HuH-7 (cell line): ENCODE measurements around the gene EMSY.
"Not testable (repeated sequence)": the region's sequence is repeated elsewhere in the genome, so short reads cannot be mapped to it uniquely, and the experiment has no call there.

Source experiments
- DNase-seq: peaks from one replicate; pipeline ENCODE4 v3.0.0; 2011; ENCODE audit warnings: low spot score

The EMSY gene

GRCh38 chr11:76444384-76445120, at the start of gene EMSY:
EMSY (plus strand) TSS chr11:76445018; CDS start chr11:76446939, 1,921 bp downstream.
- DNase-seq = peak; percentile 85

- DNase-seq = no peak
Measured at GRCh38 chr11:76395296-76395695, 49.5 kb upstream of the EMSY start.

- DNase-seq = no peak
Measured at GRCh38 chr11:76397383-76397782, 47.4 kb upstream of the EMSY start.

GRCh38 chr11:76400967-76401366, 43.9 kb upstream of the EMSY start:
- no peak for DNase-seq

- DNase-seq = not testable (repeated sequence)
Measured at GRCh38 chr11:76401484-76401883, 43.3 kb upstream of the EMSY start.

- no peak for DNase-seq
Measured at GRCh38 chr11:76406359-76406758, 38.5 kb upstream of the EMSY start.

GRCh38 chr11:76408171-76408965, 36.5 kb upstream of the EMSY start:
- DNase-seq = no peak

GRCh38 chr11:76410851-76411357, 33.9 kb upstream of the EMSY start:
- DNase-seq = no peak

- DNase-seq = no peak
Measured at GRCh38 chr11:76415073-76415472, 29.7 kb upstream of the EMSY start.

GRCh38 chr11:76419896-76420295, 24.9 kb upstream of the EMSY start:
- DNase-seq = peak; percentile 32

- DNase-seq = no peak
Measured at GRCh38 chr11:76424379-76424778, 20.4 kb upstream of the EMSY start.

GRCh38 chr11:76424891-76425290, 19.9 kb upstream of the EMSY start:
- no peak for DNase-seq

- no peak for DNase-seq
Measured at GRCh38 chr11:76426660-76427059, 18.2 kb upstream of the EMSY start.

- DNase-seq = no peak
Measured at GRCh38 chr11:76436020-76436419, 8.8 kb upstream of the EMSY start.

- no peak for DNase-seq
Measured at GRCh38 chr11:76443268-76443980, 1.4 kb upstream of the EMSY start.

- no peak for DNase-seq
Measured at GRCh38 chr11:76444065-76444383, 794 bp upstream of the EMSY start.

- peak; percentile 53 for DNase-seq
Measured at GRCh38 chr11:76445121-76446084, 585 bp downstream of the EMSY start.

GRCh38 chr11:76448506-76448905, 3.7 kb downstream of the EMSY start:
- DNase-seq = no peak

GRCh38 chr11:76453248-76453647, 8.4 kb downstream of the EMSY start:
- DNase-seq = peak; percentile 9

GRCh38 chr11:76455331-76455730, 10.5 kb downstream of the EMSY start:
- no peak for DNase-seq

GRCh38 chr11:76455931-76456330, 11.1 kb downstream of the EMSY start:
- no peak for DNase-seq

GRCh38 chr11:76456571-76456970, 11.8 kb downstream of the EMSY start:
- DNase-seq = no peak
